SK-N-SH (cell line): ENCODE data around the gene TRPM1. TPM values are rescaled to one million over a fixed set of nuclear protein-coding genes. Genes with fewer than 3 reads are reported as not detected.

ENCODE experiments used
- CTCF ChIA-PET: fragments of 300-600, 350-600 bp; formaldehyde crosslinking; extraction: SDS; loops from one replicate; lab custom pipeline; 2021; lab: Yijun Ruan, JAX
- POLR2A ChIA-PET: fragments of 350-600 bp; sonication (Branson Sonifier 250); formaldehyde crosslinking; extraction: SDS; loops from one replicate; lab custom pipeline; 2020; ENCODE audit warnings: antibody characterized with exemption, inconsistent platforms; lab: Yijun Ruan, JAX
- DNase-seq: peaks from one replicate; pipeline ENCODE4 v3.0.0; 2012
- H2AFZ ChIP-seq: fragments of 200-600 bp; sonication (generic); 2 replicates; pipeline ENCODE4 v1.8.1; 2016; ENCODE audit warnings: antibody characterized with exemption, mild to moderate bottlenecking, low read depth
- H3F3A ChIP-seq: fragments of 200-600 bp; sonication (generic); replicated peaks from 2 replicates; pipeline ENCODE3; 2016; ENCODE audit warnings: antibody characterized with exemption, mild to moderate bottlenecking; ENCODE audit not compliant: insufficient read depth
- H3K27ac ChIP-seq, 2 experiments: fragments of 200-500 bp in 1 of 2; fragments of 200-600 bp in 1 of 2; sonication (Bioruptor generic) in 1 of 2; sonication (generic), shearing (Covaris generic) in 1 of 2; 2 replicates each; pipeline versions ENCODE4 v1.5.1 to v1.6.1; 2014 to 2016; ENCODE audit warnings: low read depth in 2 of 2, inconsistent platforms in 1 of 2, low read length in 1 of 2, mild to moderate bottlenecking in 1 of 2, mixed read lengths in 1 of 2
- H3K27me3 ChIP-seq: fragments of 200-600 bp; sonication (generic), shearing (Covaris generic); 2 replicates; pipeline ENCODE4 v1.6.1; 2016; ENCODE audit warnings: mixed run types; ENCODE audit not compliant: insufficient read depth
- H3K36me3 ChIP-seq, 2 experiments: fragments of 200-500 bp in 1 of 2; fragments of 200-600 bp in 1 of 2; sonication (Bioruptor generic) in 1 of 2; sonication (generic) in 1 of 2; replicated peaks in 1 of 2; 2 replicates each; pipeline versions ENCODE3 to v1.5.1; 2014 to 2016; ENCODE audit warnings: low read length in 1 of 2, mild to moderate bottlenecking in 1 of 2; ENCODE audit not compliant: insufficient read depth in 2 of 2, control insufficient read depth in 1 of 2
- H3K4me1 ChIP-seq, 2 experiments: fragments of 200-500 bp in 1 of 2; fragments of 200-600 bp in 1 of 2; sonication (Bioruptor generic) in 1 of 2; sonication (generic), shearing (Covaris generic) in 1 of 2; 2 replicates each; pipeline versions ENCODE4 v1.5.1 to v1.6.1; 2014 to 2016; ENCODE audit warnings: low read depth in 1 of 2, low read length in 1 of 2, mixed run types in 1 of 2; ENCODE audit not compliant: insufficient read depth in 2 of 2, control insufficient read depth in 1 of 2
- H3K4me2 ChIP-seq: fragments of 200-600 bp; sonication (generic), shearing (Covaris generic); 2 replicates; pipeline ENCODE4 v1.6.1; 2017; ENCODE audit warnings: mixed run types
- H3K4me3 ChIP-seq, 2 experiments: fragments of 200-500 bp in 1 of 2; fragments of 200-600 bp in 1 of 2; sonication (Bioruptor generic) in 1 of 2; sonication (generic), shearing (Covaris generic) in 1 of 2; 2 replicates each; pipeline versions ENCODE4 v1.5.1 to v1.8.1; 2014 to 2016; ENCODE audit warnings: low read depth in 2 of 2, inconsistent platforms in 1 of 2, low read length in 1 of 2, mild to moderate bottlenecking in 1 of 2, mixed read lengths in 1 of 2, moderate library complexity in 1 of 2
- H3K79me2 ChIP-seq: fragments of 200-600 bp; sonication (generic); 2 replicates; pipeline ENCODE4 v1.8.1; 2017; ENCODE audit warnings: mild to moderate bottlenecking; ENCODE audit not compliant: insufficient read depth
- H3K9ac ChIP-seq: fragments of 200-600 bp; sonication (generic); 2 replicates; pipeline ENCODE4 v1.6.1; 2017; ENCODE audit warnings: mixed run types
- H3K9me2 ChIP-seq: fragments of 200-600 bp; sonication (generic); 2 replicates; pipeline ENCODE4 v1.6.1; 2017; ENCODE audit warnings: mixed run types
- H3K9me3 ChIP-seq: fragments of 200-600 bp; sonication (generic); 2 replicates; pipeline ENCODE4 v1.6.1; 2017; ENCODE audit warnings: mixed run types, mild to moderate bottlenecking, moderate library complexity
- H4K20me1 ChIP-seq: fragments of 200-600 bp; sonication (generic); 2 replicates; pipeline ENCODE4 v1.6.1; 2017; ENCODE audit warnings: mild to moderate bottlenecking, mixed run types; ENCODE audit not compliant: insufficient read depth
- CHD2 ChIP-seq: fragments of 150-350 bp; IDR thresholded peaks from 2 replicates; pipeline ENCODE4 v1.6.1; 2018; ENCODE audit warnings: low read length; ENCODE audit not compliant: partially characterized antibody
- ELF1 ChIP-seq: IDR thresholded peaks from 2 replicates; pipeline ENCODE4 v1.4.0; 2012
- FOSL2 ChIP-seq: IDR thresholded peaks from 2 replicates; pipeline ENCODE4 v1.4.0; 2012; ENCODE audit warnings: low read depth, mild to moderate bottlenecking, moderate library complexity, borderline replicate concordance
- FOXJ3 ChIP-seq: sonication (generic); formaldehyde crosslinking; IDR thresholded peaks from 2 replicates; pipeline ENCODE4 v1.5.1; 2020; ENCODE audit warnings: mild to moderate bottlenecking, missing genetic modification reagents
- FOXM1 ChIP-seq: IDR thresholded peaks from 2 replicates; pipeline ENCODE4 v1.4.0; 2012; ENCODE audit warnings: low read depth, mild to moderate bottlenecking
- GATA2 ChIP-seq: sonication (generic); formaldehyde crosslinking; IDR thresholded peaks from 2 replicates; pipeline ENCODE4 v1.5.0; 2020; ENCODE audit warnings: mild to moderate bottlenecking, missing genetic modification reagents
- MXI1 ChIP-seq: IDR thresholded peaks from 2 replicates; pipeline ENCODE4 v1.6.1; 2012; ENCODE audit warnings: mild to moderate bottlenecking, low read depth, low read length, improper control_type of control experiment
- NFIC ChIP-seq: IDR thresholded peaks from 2 replicates; pipeline ENCODE4 v1.4.0; 2012; ENCODE audit warnings: borderline replicate concordance
- POLR2AphosphoS5 ChIP-seq: IDR thresholded peaks from 2 replicates; pipeline ENCODE4 v1.6.1; 2012; ENCODE audit warnings: low read depth, low read length
- SIN3A ChIP-seq: IDR thresholded peaks from 2 replicates; pipeline ENCODE4 v1.6.1; 2012; ENCODE audit warnings: low read depth, mild to moderate bottlenecking, low read length, moderate library complexity, borderline replicate concordance
- SMC3 ChIP-seq: IDR thresholded peaks from 2 replicates; pipeline ENCODE4 v1.6.1; 2012; ENCODE audit warnings: low read depth, low read length, improper control_type of control experiment
- TAF1 ChIP-seq: IDR thresholded peaks from 2 replicates; pipeline ENCODE4 v1.6.1; 2012; ENCODE audit warnings: low read depth, mild to moderate bottlenecking, low read length, moderate library complexity, borderline replicate concordance
- TCF12 ChIP-seq: IDR thresholded peaks from 2 replicates; pipeline ENCODE4 v1.4.0; 2012
- TEAD4 ChIP-seq: IDR thresholded peaks from 2 replicates; pipeline ENCODE4 v1.4.0; 2012; ENCODE audit warnings: mild to moderate bottlenecking, borderline replicate concordance; ENCODE audit not compliant: insufficient read depth
- WGBS: methylation state at CpG from one replicate; pipeline ENCODE4 v1.1.6; 2017; ENCODE audit warnings: low lambda C conversion rate; 5-methylcytosine and 5-hydroxymethylcytosine counted together
- polyA plus RNA-seq, 3 experiments: library from polyadenylated mRNA; depleted of rRNA; stranded (reverse); fragments of >200 nt; gene quantifications; 2 replicates each; pipeline ENCODE4 v1.2.3, GENCODE V29; 2012
- TF ChIP-seq, protein P1 (sequence below): fragments of 150-350 bp; IDR thresholded peaks from 2 replicates; pipeline ENCODE4 v1.6.1; 2016; ENCODE audit warnings: mild to moderate bottlenecking, low read depth, low read length
- TF ChIP-seq, protein P2 (sequence below): fragments of 200-600 bp; sonication (generic); IDR thresholded peaks from 2 replicates; pipeline ENCODE4 v1.6.1; 2017; ENCODE audit warnings: antibody characterized with exemption, mild to moderate bottlenecking, moderate library complexity
- TF ChIP-seq, protein P3 (sequence below): fragments of 150-350 bp; IDR thresholded peaks from 2 replicates; pipeline ENCODE4 v1.6.1; 2017; ENCODE audit warnings: antibody characterized with exemption, low read length, low read depth, borderline replicate concordance
- TF ChIP-seq, protein P4 (sequence below): IDR thresholded peaks from 2 replicates; pipeline ENCODE4 v1.4.0; 2012; ENCODE audit warnings: low read depth, borderline replicate concordance
- TF ChIP-seq, protein P5 (sequence below): IDR thresholded peaks from 2 replicates; pipeline ENCODE4 v1.4.0; 2012; ENCODE audit warnings: low read depth

The TRPM1 gene
- polyA plus RNA-seq, 1 of the 3 experiments (the other 2 are of a cell fraction): not detected

DNA sequence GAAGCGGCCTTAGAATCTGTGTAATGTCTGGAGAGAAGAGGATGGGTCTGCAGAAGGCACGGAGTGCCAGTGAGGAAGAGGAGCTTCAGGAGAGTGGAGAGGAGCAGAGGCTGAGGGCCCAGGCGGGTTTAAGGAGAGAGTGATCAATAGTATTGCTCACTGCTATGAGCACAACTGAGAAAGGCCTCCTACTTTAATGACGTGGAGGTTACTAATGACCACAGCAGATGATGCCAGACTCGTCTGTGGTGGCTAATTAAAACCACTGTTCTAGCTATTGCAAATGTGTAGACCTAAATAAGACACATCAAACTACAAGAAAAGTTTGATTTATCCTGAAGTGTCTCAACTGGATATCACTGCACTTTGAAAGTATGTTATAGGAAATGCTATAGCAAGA, 143.3 kb downstream of the TRPM1 start:
- no peaks in the 10 kb centered on the region for H3K27me3 ChIP-seq
- H2AFZ ChIP-seq: no peak overlapping the region
- DNase-seq: no peak
- no peaks in the 10 kb centered on the region for H4K20me1 ChIP-seq
- no peaks in the 10 kb centered on the region for H3K9me3 ChIP-seq
- H3K4me1 ChIP-seq: peaks cover 0 to 19% of the 10 kb centered on the region in 2 experiments; a peak in 1 of 4 replicates
- H3K9ac ChIP-seq: no peak overlapping the region
- H3K79me2 ChIP-seq: no peaks in the 10 kb centered on the region
- no peak overlapping the region for H3K4me3 ChIP-seq
- peaks cover 26 to 45% of the 10 kb centered on the region in 2 experiments for H3K36me3 ChIP-seq
- no peak overlapping the region for H3K27ac ChIP-seq
- 96% methylated on average over 5 of the region's 5 CpGs for whole genome bisulfite sequencing
- POLR2A ChIA-PET: no interaction called here
- peaks cover 6% of the 10 kb centered on the region for H3F3A ChIP-seq
- no peak overlapping the region for H3K4me2 ChIP-seq
- no peaks in the 10 kb centered on the region for H3K9me2 ChIP-seq
- CTCF ChIA-PET: interaction anchor here (1.0 kb wide), 1 partner anchor 49 kb away, joined by 3 read pairs; no protein-coding TSS in a partner anchor
- TF ChIP-seq, protein P1, sequence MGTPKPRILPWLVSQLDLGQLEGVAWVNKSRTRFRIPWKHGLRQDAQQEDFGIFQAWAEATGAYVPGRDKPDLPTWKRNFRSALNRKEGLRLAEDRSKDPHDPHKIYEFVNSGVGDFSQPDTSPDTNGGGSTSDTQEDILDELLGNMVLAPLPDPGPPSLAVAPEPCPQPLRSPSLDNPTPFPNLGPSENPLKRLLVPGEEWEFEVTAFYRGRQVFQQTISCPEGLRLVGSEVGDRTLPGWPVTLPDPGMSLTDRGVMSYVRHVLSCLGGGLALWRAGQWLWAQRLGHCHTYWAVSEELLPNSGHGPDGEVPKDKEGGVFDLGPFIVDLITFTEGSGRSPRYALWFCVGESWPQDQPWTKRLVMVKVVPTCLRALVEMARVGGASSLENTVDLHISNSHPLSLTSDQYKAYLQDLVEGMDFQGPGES: no peak
- no peak for TF ChIP-seq FOXM1
- no peak for TF ChIP-seq SIN3A
- TF ChIP-seq, protein P2, sequence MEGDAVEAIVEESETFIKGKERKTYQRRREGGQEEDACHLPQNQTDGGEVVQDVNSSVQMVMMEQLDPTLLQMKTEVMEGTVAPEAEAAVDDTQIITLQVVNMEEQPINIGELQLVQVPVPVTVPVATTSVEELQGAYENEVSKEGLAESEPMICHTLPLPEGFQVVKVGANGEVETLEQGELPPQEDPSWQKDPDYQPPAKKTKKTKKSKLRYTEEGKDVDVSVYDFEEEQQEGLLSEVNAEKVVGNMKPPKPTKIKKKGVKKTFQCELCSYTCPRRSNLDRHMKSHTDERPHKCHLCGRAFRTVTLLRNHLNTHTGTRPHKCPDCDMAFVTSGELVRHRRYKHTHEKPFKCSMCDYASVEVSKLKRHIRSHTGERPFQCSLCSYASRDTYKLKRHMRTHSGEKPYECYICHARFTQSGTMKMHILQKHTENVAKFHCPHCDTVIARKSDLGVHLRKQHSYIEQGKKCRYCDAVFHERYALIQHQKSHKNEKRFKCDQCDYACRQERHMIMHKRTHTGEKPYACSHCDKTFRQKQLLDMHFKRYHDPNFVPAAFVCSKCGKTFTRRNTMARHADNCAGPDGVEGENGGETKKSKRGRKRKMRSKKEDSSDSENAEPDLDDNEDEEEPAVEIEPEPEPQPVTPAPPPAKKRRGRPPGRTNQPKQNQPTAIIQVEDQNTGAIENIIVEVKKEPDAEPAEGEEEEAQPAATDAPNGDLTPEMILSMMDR: no peak
- TF ChIP-seq NFIC: no peak
- TF ChIP-seq MXI1: no peak
- TF ChIP-seq, protein P3, sequence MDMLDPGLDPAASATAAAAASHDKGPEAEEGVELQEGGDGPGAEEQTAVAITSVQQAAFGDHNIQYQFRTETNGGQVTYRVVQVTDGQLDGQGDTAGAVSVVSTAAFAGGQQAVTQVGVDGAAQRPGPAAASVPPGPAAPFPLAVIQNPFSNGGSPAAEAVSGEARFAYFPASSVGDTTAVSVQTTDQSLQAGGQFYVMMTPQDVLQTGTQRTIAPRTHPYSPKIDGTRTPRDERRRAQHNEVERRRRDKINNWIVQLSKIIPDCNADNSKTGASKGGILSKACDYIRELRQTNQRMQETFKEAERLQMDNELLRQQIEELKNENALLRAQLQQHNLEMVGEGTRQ: no peak
- no peak for TF ChIP-seq SMC3
- TF ChIP-seq FOXJ3 (CRISPR knock-in tag): no peak
- TF ChIP-seq TEAD4: no peak
- TF ChIP-seq TAF1: no peak
- TF ChIP-seq, protein P4, sequence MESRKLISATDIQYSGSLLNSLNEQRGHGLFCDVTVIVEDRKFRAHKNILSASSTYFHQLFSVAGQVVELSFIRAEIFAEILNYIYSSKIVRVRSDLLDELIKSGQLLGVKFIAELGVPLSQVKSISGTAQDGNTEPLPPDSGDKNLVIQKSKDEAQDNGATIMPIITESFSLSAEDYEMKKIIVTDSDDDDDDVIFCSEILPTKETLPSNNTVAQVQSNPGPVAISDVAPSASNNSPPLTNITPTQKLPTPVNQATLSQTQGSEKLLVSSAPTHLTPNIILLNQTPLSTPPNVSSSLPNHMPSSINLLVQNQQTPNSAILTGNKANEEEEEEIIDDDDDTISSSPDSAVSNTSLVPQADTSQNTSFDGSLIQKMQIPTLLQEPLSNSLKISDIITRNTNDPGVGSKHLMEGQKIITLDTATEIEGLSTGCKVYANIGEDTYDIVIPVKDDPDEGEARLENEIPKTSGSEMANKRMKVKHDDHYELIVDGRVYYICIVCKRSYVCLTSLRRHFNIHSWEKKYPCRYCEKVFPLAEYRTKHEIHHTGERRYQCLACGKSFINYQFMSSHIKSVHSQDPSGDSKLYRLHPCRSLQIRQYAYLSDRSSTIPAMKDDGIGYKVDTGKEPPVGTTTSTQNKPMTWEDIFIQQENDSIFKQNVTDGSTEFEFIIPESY: no peak
- TF ChIP-seq, protein P5, sequence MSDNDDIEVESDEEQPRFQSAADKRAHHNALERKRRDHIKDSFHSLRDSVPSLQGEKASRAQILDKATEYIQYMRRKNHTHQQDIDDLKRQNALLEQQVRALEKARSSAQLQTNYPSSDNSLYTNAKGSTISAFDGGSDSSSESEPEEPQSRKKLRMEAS: no peak
- TF ChIP-seq ELF1: no peak
- TF ChIP-seq POLR2AphosphoS5: no peak
- no peak for TF ChIP-seq TCF12
- TF ChIP-seq GATA2 (CRISPR knock-in tag): no peak
- no peak for TF ChIP-seq CHD2
- TF ChIP-seq FOSL2: no peak
